ENCODE data around the gene DHCR7.

DHCR7 gene

GRCh38 chr11:71463331-71464211, 15.4 kb upstream of the DHCR7 start:
- DNase-seq (ENCODE audit: low spot score), result no peak
- Histone ChIP-seq H3K4me3 (no peak overlapping the region), H3K27ac (no peak overlapping the region)
- TF ChIP-seq CTCF (IDR thresholded peaks at IDR 0.05), result no peak

- no peak overlapping the region for H3K4me3 ChIP-seq
- no peak for TF ChIP-seq CTCF (IDR thresholded peaks at IDR 0.05)
- no peak for DNase-seq (ENCODE audit: low spot score)
- H3K27ac ChIP-seq, result no peak overlapping the region
Measured at GRCh38 chr11:71462726-71463125, 14.5 kb upstream of the DHCR7 start.

GRCh38 chr11:71461696-71462095, 13.5 kb upstream of the DHCR7 start:
- DNase-seq (ENCODE audit: low spot score), result no peak
- TF ChIP-seq CTCF (IDR thresholded peaks at IDR 0.05), result no peak
- H3K27ac ChIP-seq, result no peak overlapping the region
- H3K4me3 ChIP-seq, result no peak overlapping the region

GRCh38 chr11:71459767-71460320, 11.7 kb upstream of the DHCR7 start:
- DNase-seq (ENCODE audit: low spot score), result no peak
- TF ChIP-seq CTCF (IDR thresholded peaks at IDR 0.05), result no peak
- no peak overlapping the region for H3K4me3 ChIP-seq
- no peak overlapping the region for H3K27ac ChIP-seq

- Histone ChIP-seq H3K27ac (no peak overlapping the region), H3K4me3 (no peak overlapping the region)
- no peak for DNase-seq (ENCODE audit: low spot score)
- TF ChIP-seq CTCF (IDR thresholded peaks at IDR 0.05), result no peak
Measured at GRCh38 chr11:71459076-71459766, 11.0 kb upstream of the DHCR7 start.

GRCh38 chr11:71458146-71459070, 10.2 kb upstream of the DHCR7 start:
- no peak for DNase-seq (ENCODE audit: low spot score)
- no peak for TF ChIP-seq CTCF (IDR thresholded peaks at IDR 0.05)
- Histone ChIP-seq H3K4me3 (no peak overlapping the region), H3K27ac (no peak overlapping the region)
